Caco-2 (cell line): ENCODE data around the gene PLXNA2. TPM values are rescaled to one million over a fixed set of nuclear protein-coding genes. Genes with fewer than 3 reads are reported as not detected.

Experiments
- BruUV-seq: library from RNA; stranded (reverse); fragments of 400-500 nt; replicated peaks from 2 replicates; lab custom pipeline; 2021; lab: Mats Ljungman, UMichigan
- CTCF ChIA-PET: fragments of 300-600 bp; sonication (Branson Sonifier 250); formaldehyde crosslinking; loops from one replicate; lab custom pipeline; 2022; ENCODE audit warnings: antibody characterized with exemption; lab: Charles Lee
- POLR2A ChIA-PET: fragments of 300-600 bp; sonication (Branson Sonifier 250); formaldehyde crosslinking; loops from one replicate; lab custom pipeline; 2022; ENCODE audit warnings: antibody characterized with exemption; lab: Charles Lee
- DNase-seq, 2 experiments: peaks; one replicate each; pipeline versions ENCODE4 v3.0.0 to v3.0.0-alpha.2; 2020 to 2022
- H3K27me3 ChIP-seq: replicated peaks from 2 replicates; pipeline ENCODE4 v1.6.0; 2011; ENCODE audit warnings: low read length; ENCODE audit not compliant: control insufficient read depth, insufficient read depth
- H3K36me3 ChIP-seq: 2 replicates; pipeline ENCODE4 v1.5.1; 2011; ENCODE audit warnings: low read length; ENCODE audit not compliant: control insufficient read depth, insufficient read depth
- H3K4me1 ChIP-seq: fragments of 250-450 bp; sonication (Bioruptor Pico); 2 replicates; pipeline ENCODE4 v1.5.1; 2020; ENCODE audit warnings: mild to moderate bottlenecking
- H3K4me3 ChIP-seq: 2 replicates; pipeline ENCODE4 v1.5.1; 2011; ENCODE audit warnings: low read depth, mild to moderate bottlenecking, control low read depth, low read length
- H3K9me3 ChIP-seq: fragments of 250-450 bp; sonication (Bioruptor Pico); 2 replicates; pipeline ENCODE4 v1.5.1; 2020; ENCODE audit warnings: mild to moderate bottlenecking, moderate library complexity
- H3K27ac Mint-ChIP-seq: one replicate; pipeline ENCODE4 v1.8.0; 2022; ENCODE audit warnings: mixed read lengths; ENCODE audit not compliant: unreplicated experiment
- H3K27me3 Mint-ChIP-seq: one replicate; pipeline ENCODE4 v1.8.0; 2022; ENCODE audit warnings: mixed read lengths; ENCODE audit not compliant: insufficient read depth, unreplicated experiment
- H3K36me3 Mint-ChIP-seq: one replicate; pipeline ENCODE4 v1.8.0; 2022; ENCODE audit warnings: mild to moderate bottlenecking, mixed read lengths; ENCODE audit not compliant: insufficient read depth, unreplicated experiment
- H3K4me1 Mint-ChIP-seq: one replicate; pipeline ENCODE4 v1.8.0; 2022; ENCODE audit warnings: low read depth, mixed read lengths; ENCODE audit not compliant: unreplicated experiment
- H3K4me3 Mint-ChIP-seq: one replicate; pipeline ENCODE4 v1.8.0; 2022; ENCODE audit warnings: mild to moderate bottlenecking, moderate library complexity, mixed read lengths; ENCODE audit not compliant: unreplicated experiment
- H3K9me3 Mint-ChIP-seq: one replicate; pipeline ENCODE4 v1.8.0; 2022; ENCODE audit warnings: mixed read lengths; ENCODE audit not compliant: unreplicated experiment
- CTCF ChIP-seq, 2 experiments: fragments of 200-600 bp in 1 of 2; IDR thresholded peaks; 1 replicate in 1 of 2; 2 replicates in 1 of 2; pipeline versions ENCODE4 v1.5.1 to v1.8.0; 2011 to 2022; ENCODE audit warnings: antibody characterized with exemption in 1 of 2, control low read depth in 1 of 2, inconsistent platforms in 1 of 2, low read depth in 1 of 2, low read length in 1 of 2, mild to moderate bottlenecking in 1 of 2, moderate library complexity in 1 of 2; ENCODE audit not compliant: insufficient read depth in 1 of 2, severe bottlenecking in 1 of 2, unreplicated experiment in 1 of 2
- intact Hi-C: fragments of 100-400 bp; cut with micrococcal nuclease; formaldehyde crosslinking; loops from one replicate; pipeline ENCODE4 v1.10.0; 2022; ENCODE audit not compliant: unreplicated experiment
- total RNA-seq: library from RNA; stranded (reverse); gene quantifications from 2 replicates; pipeline ENCODE4 v1.2.3, GENCODE V29; 2022

Gene PLXNA2
- total RNA-seq, 1 experiment from 2014 or later = 3.2 TPM

DNA sequence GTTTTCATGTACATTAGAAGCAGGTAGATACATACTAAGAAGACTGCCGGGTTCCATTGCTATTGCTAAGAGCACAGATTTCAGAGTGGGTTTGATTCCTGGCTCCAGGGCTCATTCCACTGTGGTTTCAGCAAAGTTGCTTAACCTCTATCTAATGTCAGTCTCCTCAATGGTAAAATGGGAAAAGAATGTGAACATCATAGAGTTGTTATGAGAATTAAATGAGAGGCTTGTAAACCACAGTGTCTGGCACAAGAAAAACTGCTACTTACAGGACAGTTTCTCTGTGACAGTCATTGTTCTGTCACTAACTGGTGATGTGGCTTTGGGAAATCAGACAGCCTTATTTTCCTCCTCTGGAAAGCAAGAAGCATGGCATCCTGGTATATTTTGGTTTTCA is 10.7 kb upstream of the PLXNA2 start:
- no peak for TF ChIP-seq CTCF (IDR thresholded peaks at IDR 0.05; ENCODE audit: insufficient read depth in 1 of 2, low read depth in 1 of 2, low read length in 1 of 2, severe bottlenecking in 1 of 2, unreplicated experiment in 1 of 2)
- intact Hi-C loops = no loop called here
- H3K36me3 ChIP-seq = no peaks in the 10 kb centered on the region
- Mint-ChIP-seq H3K27ac (no peak overlapping the region), H3K27me3 (peaks cover 32% of the 10 kb centered on the region), H3K4me3 (no peak overlapping the region), H3K4me1 (peaks cover 6% of the 10 kb centered on the region), H3K36me3 (no peaks in the 10 kb centered on the region), H3K9me3 (peaks cover 9% of the 10 kb centered on the region)
- no peaks in the 10 kb centered on the region for H3K9me3 ChIP-seq
- ChIA-PET CTCF (interaction anchor here (0.6 kb wide), 1 partner anchor 233 kb away, joined by 3 read pairs; no protein-coding TSS in a partner anchor), POLR2A (no interaction called here)
- no peak for DNase-seq
- peaks cover 7% of the 10 kb centered on the region for H3K4me1 ChIP-seq
- H3K4me3 ChIP-seq = no peak overlapping the region
- no TSS peak for BruUV-seq
- no peaks in the 10 kb centered on the region for H3K27me3 ChIP-seq

DNA sequence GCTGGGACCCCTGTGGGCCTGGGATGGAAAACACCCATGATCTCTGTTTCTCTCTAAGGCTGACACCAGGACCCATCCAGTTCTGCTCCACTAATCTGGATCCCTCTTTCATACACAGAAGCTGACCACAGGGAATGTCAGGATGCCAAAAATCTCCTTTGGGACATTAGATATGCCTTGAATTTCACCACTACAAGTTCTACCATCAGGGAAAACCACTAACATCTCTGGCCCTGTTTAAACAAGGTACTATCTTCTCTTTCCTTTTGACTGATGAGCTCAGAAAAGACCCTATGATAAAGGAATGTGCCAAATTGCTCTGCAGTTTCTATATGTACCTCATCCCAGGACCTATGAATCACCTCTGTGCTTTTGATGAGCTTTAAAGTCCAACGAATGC is 10.2 kb upstream of the PLXNA2 start:
- no peak overlapping the region for H3K27ac Mint-ChIP-seq
- no peaks in the 10 kb centered on the region for H3K36me3 Mint-ChIP-seq
- H3K27me3 Mint-ChIP-seq = peaks cover 29% of the 10 kb centered on the region
- peaks cover 4% of the 10 kb centered on the region for H3K9me3 Mint-ChIP-seq
- CTCF ChIA-PET = interaction anchor here (0.6 kb wide), 1 partner anchor 232 kb away, joined by 3 read pairs; no protein-coding TSS in a partner anchor
- intact Hi-C loops = no loop called here
- H3K4me3 Mint-ChIP-seq = no peak overlapping the region
- Histone ChIP-seq H3K9me3 (no peaks in the 10 kb centered on the region), H3K36me3 (no peaks in the 10 kb centered on the region), H3K4me1 (peaks cover 7% of the 10 kb centered on the region), H3K4me3 (no peak overlapping the region), H3K27me3 (no peaks in the 10 kb centered on the region)
- no TSS peak for BruUV-seq
- peaks cover 6% of the 10 kb centered on the region for H3K4me1 Mint-ChIP-seq
- TF ChIP-seq CTCF (IDR thresholded peaks at IDR 0.05; ENCODE audit: insufficient read depth in 1 of 2, low read depth in 1 of 2, low read length in 1 of 2, severe bottlenecking in 1 of 2, unreplicated experiment in 1 of 2) = no peak
- no peak for DNase-seq
- POLR2A ChIA-PET = no interaction called here

DNA sequence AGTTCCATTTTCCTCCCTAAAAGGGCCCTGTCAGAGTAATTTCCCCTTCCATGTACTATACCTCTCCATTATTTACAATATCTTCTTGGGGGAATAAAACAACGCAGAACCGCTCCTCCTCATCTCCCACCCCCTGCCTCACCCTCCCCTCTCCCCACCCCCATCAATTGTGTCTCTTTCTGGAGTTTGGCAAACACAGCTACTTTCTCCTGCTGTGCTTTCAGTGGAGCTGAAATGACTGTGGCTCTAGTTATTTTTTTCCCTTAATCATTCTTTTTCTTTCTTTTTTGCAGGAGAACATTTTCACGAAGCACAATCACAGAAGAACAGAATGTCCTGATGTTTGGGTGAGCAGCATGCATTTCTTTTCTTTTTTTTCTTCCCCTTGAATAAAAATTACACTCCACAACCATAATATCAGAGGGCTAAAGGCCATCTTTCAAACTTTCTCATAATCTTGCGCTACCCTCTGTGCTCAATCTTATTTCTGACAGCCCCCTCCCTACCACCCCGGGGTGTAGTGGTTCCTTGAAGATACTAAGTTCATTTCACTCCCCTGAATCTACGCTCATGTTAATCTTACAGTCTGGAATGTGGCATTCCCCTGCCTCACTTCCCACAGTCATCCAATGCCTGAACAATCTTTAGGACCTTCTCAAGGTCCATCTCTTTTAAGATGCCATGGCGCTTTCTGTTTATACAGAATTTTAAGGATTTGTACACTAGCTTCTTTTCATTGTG is 8.8 kb upstream of the PLXNA2 start:
- Mint-ChIP-seq H3K9me3 (no peaks in the 10 kb centered on the region), H3K27me3 (peaks cover 22% of the 10 kb centered on the region)
- H3K36me3 ChIP-seq = no peaks in the 10 kb centered on the region

More for the DNA sequence above, 8.8 kb upstream of the PLXNA2 start:
- intact Hi-C loops = no loop called here
- Mint-ChIP-seq H3K27ac (no peak overlapping the region), H3K4me3 (peak overlapping the region; percentile 5), H3K36me3 (no peaks in the 10 kb centered on the region), H3K4me1 (peaks cover 6% of the 10 kb centered on the region)
- ChIA-PET CTCF (interaction anchor here (0.6 to 1.7 kb wide), 9 partner anchors 32 to 771 kb away, joined by 3 to 8 read pairs (median 6); no protein-coding TSS in a partner anchor), POLR2A (no interaction called here)
- no peak for TF ChIP-seq CTCF (IDR thresholded peaks at IDR 0.05; ENCODE audit: insufficient read depth in 1 of 2, low read depth in 1 of 2, low read length in 1 of 2, severe bottlenecking in 1 of 2, unreplicated experiment in 1 of 2)
- Histone ChIP-seq H3K4me1 (peaks cover 7% of the 10 kb centered on the region), H3K9me3 (no peaks in the 10 kb centered on the region), H3K4me3 (no peak overlapping the region), H3K27me3 (no peaks in the 10 kb centered on the region)
- no TSS peak for BruUV-seq
- DNase-seq = no peak
